PC-9 (cell line): ENCODE results near the gene SGIP1. TPM values are rescaled to one million over a fixed set of nuclear protein-coding genes. Genes with fewer than 3 reads are reported as not detected.

Experiments
- BruUV-seq: library from RNA; stranded (reverse); fragments of 400-500 nt; replicated peaks from 2 replicates; lab custom pipeline; 2021; lab: Mats Ljungman, UMichigan
- CTCF ChIA-PET: fragments of 300-600 bp; sonication (Branson Sonifier 250); formaldehyde crosslinking; loops from one replicate; lab custom pipeline; 2022; ENCODE audit warnings: antibody characterized with exemption; lab: Charles Lee
- POLR2A ChIA-PET: fragments of 300-600 bp; sonication (Branson Sonifier 250); formaldehyde crosslinking; loops from one replicate; lab custom pipeline; 2022; ENCODE audit warnings: antibody characterized with exemption; ENCODE audit not compliant: unreplicated experiment; lab: Charles Lee
- DNase-seq, 2 experiments: peaks; one replicate each; pipeline versions ENCODE4 v3.0.0 to v3.0.0-alpha.2; 2015 to 2022; ENCODE audit warnings: mixed read lengths in 1 of 2
- H2AFZ ChIP-seq: fragments of 200-600 bp; sonication (generic); 2 replicates; pipeline ENCODE4 v1.8.1; 2017; ENCODE audit warnings: antibody characterized with exemption
- H3F3A ChIP-seq: fragments of 200-600 bp; sonication (generic); 2 replicates; pipeline ENCODE4 v1.8.1; 2017; ENCODE audit warnings: antibody characterized with exemption, mild to moderate bottlenecking, low read depth; ENCODE audit not compliant: insufficient read depth
- H3K27ac ChIP-seq: fragments of 200-600 bp; sonication (generic); 2 replicates; pipeline ENCODE4 v1.6.1; 2016; ENCODE audit warnings: mixed run types
- H3K27me3 ChIP-seq: fragments of 200-600 bp; sonication (generic); 2 replicates; pipeline ENCODE4 v1.6.1; 2016; ENCODE audit warnings: low read depth, mixed run types; ENCODE audit not compliant: insufficient read depth
- H3K36me3 ChIP-seq: fragments of 200-600 bp; sonication (generic); 2 replicates; pipeline ENCODE4 v1.6.1; 2016; ENCODE audit warnings: low read depth, mixed run types
- H3K4me1 ChIP-seq: fragments of 200-600 bp; sonication (generic); replicated peaks from 2 replicates; pipeline ENCODE4 v1.6.1; 2016; ENCODE audit warnings: mixed run types; ENCODE audit not compliant: insufficient read depth
- H3K4me2 ChIP-seq: fragments of 200-600 bp; sonication (generic); 2 replicates; pipeline ENCODE4 v1.6.1; 2017; ENCODE audit warnings: mixed run types
- H3K4me3 ChIP-seq: fragments of 200-600 bp; sonication (generic); 2 replicates; pipeline ENCODE4 v1.6.1; 2016; ENCODE audit warnings: mixed run types
- H3K79me2 ChIP-seq: fragments of 200-600 bp; sonication (generic); 2 replicates; pipeline ENCODE4 v1.6.1; 2017; ENCODE audit warnings: low read depth, mixed run types
- H3K9me2 ChIP-seq: fragments of 200-600 bp; sonication (generic); 2 replicates; pipeline ENCODE4 v1.8.1; 2017; ENCODE audit warnings: mild to moderate bottlenecking; ENCODE audit not compliant: insufficient read depth
- H3K9me3 ChIP-seq: fragments of 200-600 bp; sonication (generic); 2 replicates; pipeline ENCODE4 v1.8.1; 2016; ENCODE audit warnings: low read depth; ENCODE audit not compliant: insufficient read depth
- H4K20me1 ChIP-seq: fragments of 200-600 bp; sonication (generic); 2 replicates; pipeline ENCODE4 v1.8.1; 2017; ENCODE audit not compliant: insufficient read depth
- CTCF ChIP-seq: fragments of 200-600 bp; sonication (generic); conservative IDR thresholded peaks from 2 replicates; pipeline ENCODE4 v1.6.1; 2017; ENCODE audit warnings: mixed run types, antibody characterized with exemption, mild to moderate bottlenecking, moderate library complexity
- EZH2 ChIP-seq: fragments of 200-600 bp; sonication (generic); IDR thresholded peaks from 2 replicates; pipeline ENCODE4 v1.8.0; 2017; ENCODE audit warnings: antibody characterized with exemption, low read depth
- intact Hi-C: fragments of 100-400 bp; cut with micrococcal nuclease; formaldehyde crosslinking; loops from one replicate; pipeline ENCODE4 v1.10.0; 2022; ENCODE audit not compliant: unreplicated experiment
- total RNA-seq: library from RNA; stranded (reverse); gene quantifications from 2 replicates; pipeline ENCODE4 v1.2.3, GENCODE V29; 2021

SGIP1 gene
- total RNA-seq, 1 experiment from 2014 or later = not detected

DNA sequence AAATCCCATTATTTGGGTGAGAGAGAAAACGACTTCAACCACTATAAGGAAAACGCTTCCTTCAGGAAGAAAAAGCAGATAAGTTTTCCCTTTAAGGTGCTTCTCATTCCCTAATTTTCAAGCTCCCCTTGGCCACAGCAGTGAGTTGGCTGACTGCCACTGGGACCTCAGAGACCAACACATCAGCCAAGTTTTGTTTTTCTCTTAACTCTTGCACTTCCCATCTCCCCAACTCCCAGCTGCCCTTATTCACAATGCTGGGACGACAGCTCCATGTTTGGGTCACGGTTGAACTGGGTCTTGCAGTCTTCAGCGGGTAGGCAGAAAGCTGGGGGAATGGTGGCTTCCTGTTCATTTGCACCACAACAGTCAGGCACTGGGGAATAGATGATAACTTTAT is 18.9 kb downstream of the SGIP1 start:
- no peak overlapping the region for H3K27ac ChIP-seq
- DNase-seq = no peak
- POLR2A ChIA-PET = no interaction called here
- no peak overlapping the region for H3K4me2 ChIP-seq
- H3K79me2 ChIP-seq = no peaks in the 10 kb centered on the region
- H3K36me3 ChIP-seq = no peaks in the 10 kb centered on the region
- CTCF ChIA-PET = interaction anchor here (0.6 kb wide), 1 partner anchor 305 kb away, joined by 4 read pairs; no protein-coding TSS in a partner anchor
- H3K4me3 ChIP-seq = no peak overlapping the region
- H3K4me1 ChIP-seq = no peaks in the 10 kb centered on the region
- H3K9me2 ChIP-seq = no peaks in the 10 kb centered on the region
- H2AFZ ChIP-seq = no peak overlapping the region
- H4K20me1 ChIP-seq = no peaks in the 10 kb centered on the region
- no peaks in the 10 kb centered on the region for H3K27me3 ChIP-seq
- intact Hi-C loops = no loop called here
- BruUV-seq = no TSS peak
- H3F3A ChIP-seq = no peaks in the 10 kb centered on the region
- no peaks in the 10 kb centered on the region for H3K9me3 ChIP-seq
- TF ChIP-seq EZH2 = no peak
- TF ChIP-seq CTCF = no peak

- BruUV-seq = no TSS peak
- Histone ChIP-seq H3K27me3 (no peaks in the 10 kb centered on the region), H3F3A (no peaks in the 10 kb centered on the region), H3K79me2 (no peaks in the 10 kb centered on the region), H3K4me1 (no peaks in the 10 kb centered on the region), H3K9me3 (no peaks in the 10 kb centered on the region), H3K4me2 (no peak overlapping the region), H3K36me3 (no peaks in the 10 kb centered on the region), H3K4me3 (no peak overlapping the region), H2AFZ (no peak overlapping the region), H4K20me1 (no peaks in the 10 kb centered on the region), H3K9me2 (no peaks in the 10 kb centered on the region), H3K27ac (no peak overlapping the region)
- POLR2A ChIA-PET = interaction anchor here (0.6 kb wide), 1 partner anchor 18 kb away, joined by 16 read pairs; no protein-coding TSS in a partner anchor
- TF ChIP-seq CTCF (no peak), EZH2 (no peak)
- CTCF ChIA-PET = no interaction called here
- DNase-seq = no peak
- intact Hi-C loops = no loop called here
These were observed 19.9 kb downstream of the SGIP1 start for GRCh38 chr1:66553846-66554245.

DNA sequence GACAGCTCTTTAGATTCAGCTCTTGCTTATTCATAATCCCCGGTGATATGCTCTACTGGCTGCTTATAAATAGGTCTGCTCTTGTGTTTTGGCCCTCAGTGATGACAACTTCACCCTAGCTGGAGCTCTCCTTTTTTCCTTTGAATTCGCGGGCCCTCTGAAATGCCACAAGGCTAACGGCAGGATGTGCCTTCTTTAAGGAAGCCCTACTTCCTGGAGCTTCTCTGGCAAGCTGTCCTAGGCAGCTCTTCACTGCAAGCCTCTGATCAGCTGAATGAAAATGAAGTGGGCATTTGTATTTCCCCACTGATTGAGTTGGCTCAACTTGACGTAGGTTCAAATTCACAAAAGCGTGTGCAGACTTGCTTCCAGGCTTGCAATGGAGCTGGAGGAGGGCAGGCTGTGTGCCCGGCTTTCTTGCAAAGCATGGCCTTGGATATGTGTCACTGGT is 22.2 kb downstream of the SGIP1 start:
- Histone ChIP-seq H3K79me2 (no peaks in the 10 kb centered on the region), H3K4me2 (no peak overlapping the region), H3K27ac (no peak overlapping the region), H3K9me3 (no peaks in the 10 kb centered on the region), H4K20me1 (no peaks in the 10 kb centered on the region), H2AFZ (no peak overlapping the region), H3K9me2 (no peaks in the 10 kb centered on the region), H3K4me3 (no peak overlapping the region), H3K36me3 (no peaks in the 10 kb centered on the region), H3K4me1 (no peaks in the 10 kb centered on the region), H3K27me3 (no peaks in the 10 kb centered on the region), H3F3A (no peaks in the 10 kb centered on the region)
- intact Hi-C loops = no loop called here
- POLR2A ChIA-PET = no interaction called here
- no TSS peak for BruUV-seq
- TF ChIP-seq EZH2 (no peak), CTCF (no peak)
- CTCF ChIA-PET = no interaction called here
- no peak for DNase-seq
